Neural cell (in vitro differentiated cells): ENCODE data around the gene TLE4.

Experiments
- EP300 ChIP-seq: fragments of 450-650 bp; conservative IDR thresholded peaks from 2 replicates; pipeline ENCODE4 v1.6.1; 2014; ENCODE audit warnings: antibody characterized with exemption, mild to moderate bottlenecking, moderate library complexity; ENCODE audit not compliant: poor library complexity, severe bottlenecking
- EZH2 ChIP-seq: fragments of 200-600, 300-800 bp; shearing (Covaris generic), sonication (generic); IDR thresholded peaks from 2 replicates; pipeline ENCODE4 v1.6.1; 2014; ENCODE audit warnings: antibody characterized with exemption, low read length, borderline replicate concordance, mild to moderate bottlenecking; ENCODE audit not compliant: insufficient read depth, poor library complexity, severe bottlenecking
- MXI1 ChIP-seq: fragments of 450-650 bp; conservative IDR thresholded peaks from 2 replicates; pipeline ENCODE4 v1.6.1; 2014; ENCODE audit warnings: antibody characterized with exemption, mild to moderate bottlenecking; ENCODE audit not compliant: poor library complexity, severe bottlenecking
- POLR2AphosphoS5 ChIP-seq: IDR thresholded peaks from 2 replicates; pipeline ENCODE4 v1.6.1; 2012
- RAD21 ChIP-seq: fragments of 450-650 bp; conservative IDR thresholded peaks from 2 replicates; pipeline ENCODE4 v1.6.1; 2014; ENCODE audit warnings: antibody characterized with exemption, mild to moderate bottlenecking, moderate library complexity
- SMC3 ChIP-seq: fragments of 450-650 bp; conservative IDR thresholded peaks from 2 replicates; pipeline ENCODE4 v1.6.1; 2014; ENCODE audit warnings: antibody characterized with exemption, mild to moderate bottlenecking, moderate library complexity; ENCODE audit not compliant: poor library complexity
- TAF1 ChIP-seq: IDR thresholded peaks from 2 replicates; pipeline ENCODE4 v1.6.1; 2012; ENCODE audit warnings: low read depth
- TF ChIP-seq, protein P1 (sequence below): fragments of 450-650 bp; IDR thresholded peaks from 2 replicates; pipeline ENCODE4 v1.5.1; 2014; ENCODE audit warnings: antibody characterized with exemption, mild to moderate bottlenecking, moderate library complexity; ENCODE audit not compliant: poor library complexity, severe bottlenecking
- TF ChIP-seq, protein P2 (sequence below): IDR thresholded peaks from 2 replicates; pipeline ENCODE4 v1.6.1; 2012; ENCODE audit warnings: borderline replicate concordance

DNA sequence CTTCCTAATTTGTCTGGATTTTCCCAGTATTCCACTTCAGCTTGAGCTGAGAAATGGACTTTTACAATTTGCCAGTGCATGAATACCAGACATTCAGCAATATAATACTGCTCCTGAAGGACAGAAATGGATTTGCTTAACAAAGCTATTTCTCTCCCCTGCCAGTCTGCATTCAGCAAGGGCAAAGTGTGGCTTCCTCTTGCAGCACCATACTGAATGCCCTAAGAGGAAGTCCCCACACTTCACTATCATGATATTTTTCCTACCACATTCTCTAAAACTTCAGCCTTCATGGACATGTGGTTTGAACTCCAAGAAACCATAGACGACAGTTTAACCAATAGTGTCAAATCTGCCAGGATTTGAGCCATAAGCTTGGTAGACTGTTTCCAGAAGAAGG, 19.8 kb upstream of the TLE4 start:
- no peak for TF ChIP-seq EP300
- TF ChIP-seq, protein P1, sequence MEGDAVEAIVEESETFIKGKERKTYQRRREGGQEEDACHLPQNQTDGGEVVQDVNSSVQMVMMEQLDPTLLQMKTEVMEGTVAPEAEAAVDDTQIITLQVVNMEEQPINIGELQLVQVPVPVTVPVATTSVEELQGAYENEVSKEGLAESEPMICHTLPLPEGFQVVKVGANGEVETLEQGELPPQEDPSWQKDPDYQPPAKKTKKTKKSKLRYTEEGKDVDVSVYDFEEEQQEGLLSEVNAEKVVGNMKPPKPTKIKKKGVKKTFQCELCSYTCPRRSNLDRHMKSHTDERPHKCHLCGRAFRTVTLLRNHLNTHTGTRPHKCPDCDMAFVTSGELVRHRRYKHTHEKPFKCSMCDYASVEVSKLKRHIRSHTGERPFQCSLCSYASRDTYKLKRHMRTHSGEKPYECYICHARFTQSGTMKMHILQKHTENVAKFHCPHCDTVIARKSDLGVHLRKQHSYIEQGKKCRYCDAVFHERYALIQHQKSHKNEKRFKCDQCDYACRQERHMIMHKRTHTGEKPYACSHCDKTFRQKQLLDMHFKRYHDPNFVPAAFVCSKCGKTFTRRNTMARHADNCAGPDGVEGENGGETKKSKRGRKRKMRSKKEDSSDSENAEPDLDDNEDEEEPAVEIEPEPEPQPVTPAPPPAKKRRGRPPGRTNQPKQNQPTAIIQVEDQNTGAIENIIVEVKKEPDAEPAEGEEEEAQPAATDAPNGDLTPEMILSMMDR: no peak
- no peak for TF ChIP-seq EZH2
- TF ChIP-seq RAD21: no peak
- TF ChIP-seq TAF1: no peak
- no peak for TF ChIP-seq POLR2AphosphoS5
- no peak for TF ChIP-seq MXI1
- no peak for TF ChIP-seq SMC3
- TF ChIP-seq, protein P2, sequence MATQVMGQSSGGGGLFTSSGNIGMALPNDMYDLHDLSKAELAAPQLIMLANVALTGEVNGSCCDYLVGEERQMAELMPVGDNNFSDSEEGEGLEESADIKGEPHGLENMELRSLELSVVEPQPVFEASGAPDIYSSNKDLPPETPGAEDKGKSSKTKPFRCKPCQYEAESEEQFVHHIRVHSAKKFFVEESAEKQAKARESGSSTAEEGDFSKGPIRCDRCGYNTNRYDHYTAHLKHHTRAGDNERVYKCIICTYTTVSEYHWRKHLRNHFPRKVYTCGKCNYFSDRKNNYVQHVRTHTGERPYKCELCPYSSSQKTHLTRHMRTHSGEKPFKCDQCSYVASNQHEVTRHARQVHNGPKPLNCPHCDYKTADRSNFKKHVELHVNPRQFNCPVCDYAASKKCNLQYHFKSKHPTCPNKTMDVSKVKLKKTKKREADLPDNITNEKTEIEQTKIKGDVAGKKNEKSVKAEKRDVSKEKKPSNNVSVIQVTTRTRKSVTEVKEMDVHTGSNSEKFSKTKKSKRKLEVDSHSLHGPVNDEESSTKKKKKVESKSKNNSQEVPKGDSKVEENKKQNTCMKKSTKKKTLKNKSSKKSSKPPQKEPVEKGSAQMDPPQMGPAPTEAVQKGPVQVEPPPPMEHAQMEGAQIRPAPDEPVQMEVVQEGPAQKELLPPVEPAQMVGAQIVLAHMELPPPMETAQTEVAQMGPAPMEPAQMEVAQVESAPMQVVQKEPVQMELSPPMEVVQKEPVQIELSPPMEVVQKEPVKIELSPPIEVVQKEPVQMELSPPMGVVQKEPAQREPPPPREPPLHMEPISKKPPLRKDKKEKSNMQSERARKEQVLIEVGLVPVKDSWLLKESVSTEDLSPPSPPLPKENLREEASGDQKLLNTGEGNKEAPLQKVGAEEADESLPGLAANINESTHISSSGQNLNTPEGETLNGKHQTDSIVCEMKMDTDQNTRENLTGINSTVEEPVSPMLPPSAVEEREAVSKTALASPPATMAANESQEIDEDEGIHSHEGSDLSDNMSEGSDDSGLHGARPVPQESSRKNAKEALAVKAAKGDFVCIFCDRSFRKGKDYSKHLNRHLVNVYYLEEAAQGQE: no peak
